HK-2 (cell line): ENCODE results near the gene ARL6.
"Not testable (repeated sequence)": the region's sequence is repeated elsewhere in the genome, so short reads cannot be mapped to it uniquely, and the experiment has no call there.

Source experiments
- DNase-seq: peaks from one replicate; pipeline ENCODE4 v3.0.0-alpha.2; 2018; ENCODE audit not compliant: unreplicated experiment

ARL6 gene

DNA sequence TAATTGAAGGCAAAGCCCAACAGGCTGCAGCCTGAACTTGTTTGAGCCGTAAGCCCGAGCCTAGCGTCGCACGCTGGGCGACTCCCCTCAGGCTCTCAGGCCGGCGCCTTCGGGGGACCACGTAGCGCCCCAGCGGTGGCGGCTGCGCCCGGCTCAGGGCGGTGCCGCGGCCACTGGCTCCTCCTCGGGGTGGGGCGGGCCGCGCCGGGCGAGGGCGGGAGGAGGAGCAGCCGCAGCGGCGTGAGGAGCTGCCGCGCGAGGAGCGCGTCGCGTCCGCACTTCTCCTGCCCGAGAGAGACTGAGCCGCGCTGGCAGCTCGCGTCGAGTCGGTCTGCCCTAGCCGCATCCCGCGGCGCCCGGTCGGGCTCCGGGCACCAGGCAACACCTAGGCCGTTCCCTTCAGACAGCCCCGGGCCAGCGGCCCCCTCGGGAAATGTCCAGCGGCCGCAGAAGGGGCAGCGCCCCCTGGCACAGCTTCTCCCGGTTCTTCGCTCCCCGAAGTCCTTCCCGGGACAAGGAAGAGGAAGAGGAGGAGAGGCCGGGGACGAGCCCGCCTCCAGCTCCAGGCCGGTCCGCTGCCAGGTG is 57.3 kb downstream of the ARL6 start, which contains the start of gene CRYBG3:
TSS of gene CRYBG3 (plus strand) at position 238 of the 585 bp plus-strand sequence. CDS start at position 434, 196 bp downstream.
- peak; percentile 86 for DNase-seq

DNA sequence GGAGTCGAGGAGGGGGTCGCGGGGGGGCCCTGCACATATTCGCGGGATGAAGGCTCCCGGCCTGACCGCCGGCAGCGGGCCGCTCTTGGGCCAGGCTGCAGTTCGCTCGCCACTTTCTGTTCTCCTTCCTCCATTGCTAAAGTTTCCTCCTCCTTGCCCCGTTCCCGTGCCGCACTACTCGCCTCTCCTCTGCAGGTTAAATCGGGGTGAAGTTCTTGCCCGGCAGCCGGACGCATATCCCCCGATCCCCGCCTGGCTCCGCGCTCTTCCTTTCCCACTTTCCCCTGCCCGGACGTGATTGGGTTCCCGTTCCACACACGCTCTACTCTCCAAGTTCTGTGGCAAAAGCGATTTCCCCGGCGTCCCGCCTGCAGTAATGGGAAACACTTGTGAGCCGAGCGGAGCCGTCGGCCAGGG is 57.8 kb downstream of the ARL6 start:
- peak; percentile 58 for DNase-seq

DNA sequence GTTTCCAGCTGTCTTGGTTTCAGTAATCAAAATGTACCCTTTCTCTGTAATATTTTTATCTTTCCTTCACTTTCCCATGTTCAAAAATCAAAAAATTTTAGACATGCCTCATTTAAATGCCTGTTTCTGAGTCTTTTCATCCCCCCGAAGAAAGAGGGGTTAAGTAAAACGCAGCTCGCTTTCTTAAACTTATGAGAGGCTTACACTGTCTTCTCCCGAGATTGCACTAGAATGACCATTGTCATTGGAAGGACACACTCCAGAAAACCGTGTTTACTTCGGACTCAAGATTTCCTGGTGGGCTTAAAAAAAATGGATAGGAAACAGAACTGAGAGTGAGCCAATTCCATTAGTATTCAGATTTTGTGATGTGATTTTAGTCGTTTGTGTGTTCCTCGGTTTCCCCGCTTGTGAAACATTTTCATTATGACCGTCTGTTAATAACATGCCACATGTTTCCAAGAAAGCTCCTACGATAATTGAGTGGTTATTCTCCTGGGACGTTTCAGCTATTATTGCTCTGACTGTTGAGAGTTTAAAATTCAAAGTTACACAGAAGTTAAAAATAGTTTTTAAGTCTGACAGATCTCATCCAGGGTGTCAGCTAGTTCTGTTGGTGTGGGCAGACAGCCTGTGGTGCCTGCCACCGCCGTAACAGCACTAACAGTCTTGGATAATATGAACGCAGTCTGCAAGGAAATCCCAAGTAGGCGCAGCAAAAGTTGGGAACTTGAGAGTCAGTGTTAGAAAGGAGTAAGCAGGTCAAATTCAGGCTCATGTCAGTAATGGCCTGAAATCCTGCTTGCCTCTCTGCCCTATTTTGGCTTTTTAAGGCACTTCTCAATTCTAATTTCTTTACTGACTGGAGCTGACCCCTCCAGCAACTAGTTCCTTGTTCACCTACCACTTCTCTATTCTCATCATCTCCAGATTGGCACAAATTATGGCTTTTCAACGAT is 58.8 kb downstream of the ARL6 start:
- no peak for DNase-seq

DNA sequence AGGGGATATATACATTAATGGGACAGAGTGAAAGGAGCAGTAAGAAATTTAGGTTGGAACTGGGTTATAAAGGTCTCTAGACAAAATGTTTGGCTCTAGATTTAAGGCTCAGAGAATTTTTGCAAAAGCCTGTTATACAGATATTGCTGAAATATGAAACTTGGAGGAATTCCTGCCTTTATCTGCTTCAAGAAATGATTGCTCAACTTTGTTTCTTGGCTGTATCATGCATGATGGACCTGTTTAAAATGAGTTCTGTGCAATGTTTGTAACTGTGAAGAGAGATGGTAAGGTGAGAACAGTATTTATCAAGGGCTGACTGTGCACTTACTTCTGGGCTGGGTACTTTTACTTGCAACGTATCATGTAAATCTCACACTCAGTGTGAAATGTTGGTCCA is 60.5 kb downstream of the ARL6 start:
- no peak for DNase-seq

DNA sequence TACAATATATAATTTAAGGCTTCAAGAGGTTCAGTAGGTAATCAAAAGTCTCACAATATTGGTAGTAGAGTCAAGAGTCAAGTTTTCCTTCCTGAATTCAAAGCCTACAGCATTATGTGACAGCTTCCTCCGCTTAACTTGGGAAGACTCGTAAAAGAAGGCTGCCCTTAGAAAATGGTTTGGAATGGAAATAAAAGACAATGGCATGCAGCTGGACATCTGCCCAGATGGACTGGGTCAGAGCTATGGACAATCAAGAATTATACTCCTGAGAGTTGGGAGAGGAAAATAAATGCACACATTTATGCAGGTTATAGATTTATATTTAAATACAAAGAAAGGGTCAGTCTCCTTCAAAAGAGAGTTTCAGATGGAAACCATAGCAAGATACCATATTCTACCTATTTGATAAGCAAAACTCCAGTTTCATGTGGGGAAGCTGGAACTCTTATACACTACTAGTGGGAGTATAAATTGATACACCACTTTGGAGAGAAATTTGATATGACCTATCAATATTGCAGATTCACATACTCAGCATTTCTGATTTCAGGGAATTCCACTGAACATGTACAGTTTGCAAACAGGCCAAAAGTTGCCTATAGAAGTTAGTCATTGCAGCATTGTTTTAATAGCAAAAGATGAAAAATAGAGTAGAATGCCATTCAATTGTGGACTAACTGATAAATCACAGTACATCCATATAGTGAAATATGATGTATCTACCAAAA is 63.3 kb downstream of the ARL6 start:
- DNase-seq = no peak

DNA sequence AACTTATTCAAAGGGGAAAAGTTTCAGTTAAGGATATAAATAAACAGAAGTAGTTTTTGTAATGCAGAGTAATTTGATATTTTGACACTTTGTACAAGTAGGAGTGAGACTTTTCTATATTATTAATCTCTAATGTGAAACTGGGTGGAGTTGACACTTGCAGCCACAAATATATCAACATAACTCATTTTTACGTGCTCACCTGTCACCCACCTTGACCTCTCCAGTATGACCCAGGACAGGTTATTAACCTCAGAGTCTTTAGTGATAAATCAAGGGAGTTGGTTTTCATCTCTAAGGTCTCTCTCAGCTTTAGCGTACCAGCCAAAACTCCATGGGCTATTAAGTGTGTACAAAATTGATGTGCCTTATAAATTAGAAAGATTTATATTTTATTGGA is 64.6 kb downstream of the ARL6 start:
- no peak for DNase-seq

DNA sequence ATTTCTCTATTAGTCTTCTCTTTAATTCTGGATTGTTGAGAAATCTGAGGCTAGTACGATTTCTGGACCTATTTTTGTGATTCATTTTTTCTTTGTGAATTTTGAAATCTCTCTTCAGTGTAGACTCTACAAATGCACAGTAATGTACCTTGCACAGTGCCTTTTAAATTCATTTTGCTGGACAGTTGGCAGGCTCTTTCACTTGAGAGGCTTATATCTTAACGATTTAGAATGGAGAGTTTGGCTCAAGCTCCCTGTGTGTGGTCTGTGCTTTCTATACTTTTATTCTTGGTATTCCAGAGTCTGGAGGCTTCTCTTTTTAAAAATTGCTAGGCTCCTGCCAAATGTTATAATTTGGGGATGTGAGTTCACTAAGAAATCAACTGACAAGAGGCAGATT is 66.1 kb downstream of the ARL6 start:
- no peak for DNase-seq

DNA sequence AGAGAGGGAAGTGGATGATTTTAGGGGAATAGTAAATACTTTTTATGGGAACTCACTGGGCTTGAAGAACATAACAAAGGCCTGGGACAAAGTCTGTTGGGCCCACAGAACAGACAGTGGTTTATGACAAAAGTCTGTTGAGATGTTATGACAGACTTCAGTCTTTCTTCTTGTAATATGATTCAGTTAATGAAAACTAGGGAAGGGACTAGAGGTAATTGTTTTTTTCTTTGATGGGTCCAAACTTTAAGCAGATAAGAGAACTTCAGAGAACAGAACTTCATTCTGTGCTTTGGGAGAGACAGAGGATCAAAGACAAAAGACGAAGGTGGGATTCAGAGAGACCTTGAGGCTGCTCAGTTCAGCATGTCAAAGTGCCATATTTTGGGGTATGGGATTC is 66.6 kb downstream of the ARL6 start:
- no peak for DNase-seq

DNA sequence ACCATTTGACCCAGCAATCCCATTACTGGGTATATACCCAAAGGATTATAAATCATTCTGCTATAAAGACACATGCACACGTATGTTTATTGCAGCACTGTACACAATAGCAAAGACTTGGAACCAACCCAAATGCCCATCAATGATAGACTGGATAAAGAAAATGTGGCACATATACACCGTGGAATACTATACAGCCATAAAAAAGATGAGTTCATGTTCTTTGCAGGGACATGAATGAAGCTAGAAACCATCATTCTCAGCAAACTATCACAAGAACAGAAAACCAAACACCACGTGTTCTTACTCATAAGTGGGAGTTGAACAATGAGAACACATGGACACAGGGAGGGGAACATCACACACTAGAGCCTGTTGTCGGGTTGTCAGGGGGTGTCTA is 68.6 kb downstream of the ARL6 start:
- not testable (repeated sequence) for DNase-seq

DNA sequence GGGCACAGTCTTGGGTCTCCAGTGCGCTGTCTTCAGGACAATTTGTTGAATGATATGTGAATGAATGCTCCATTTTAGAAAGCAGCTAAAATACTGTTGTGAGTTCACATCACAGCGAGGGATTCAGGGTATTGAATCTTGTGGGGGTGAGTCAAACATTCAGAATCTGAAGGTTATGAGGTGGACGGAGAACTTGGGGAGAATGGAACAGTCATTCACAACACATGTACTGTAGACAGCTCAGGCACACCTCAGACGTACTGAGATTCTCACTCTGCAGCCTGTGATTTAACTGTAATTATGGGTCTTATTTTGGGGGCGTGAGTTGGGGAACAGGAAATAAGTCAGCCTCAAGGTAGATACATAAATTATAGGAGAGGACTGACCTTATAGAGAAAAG is 71.2 kb downstream of the ARL6 start:
- DNase-seq = no peak

DNA sequence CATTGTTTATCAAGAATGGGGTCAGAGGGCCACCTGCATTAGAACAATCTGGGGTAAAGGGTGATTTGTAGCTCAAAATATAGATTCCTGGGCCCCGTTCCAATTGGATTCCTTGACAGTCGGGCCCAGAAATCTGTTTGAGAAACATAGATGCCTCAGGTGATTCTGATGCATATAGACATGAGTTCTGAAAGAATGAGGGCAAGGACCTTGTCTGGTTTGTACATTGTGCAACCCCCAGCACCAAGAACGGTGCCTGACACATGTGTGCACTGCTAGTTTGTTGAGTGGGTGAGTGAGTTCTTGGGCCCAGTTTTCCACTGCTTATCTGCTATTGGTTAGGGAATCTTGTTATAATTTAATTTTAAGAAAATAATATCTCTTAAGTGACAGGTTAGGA is 73.8 kb downstream of the ARL6 start:
- DNase-seq = no peak

DNA sequence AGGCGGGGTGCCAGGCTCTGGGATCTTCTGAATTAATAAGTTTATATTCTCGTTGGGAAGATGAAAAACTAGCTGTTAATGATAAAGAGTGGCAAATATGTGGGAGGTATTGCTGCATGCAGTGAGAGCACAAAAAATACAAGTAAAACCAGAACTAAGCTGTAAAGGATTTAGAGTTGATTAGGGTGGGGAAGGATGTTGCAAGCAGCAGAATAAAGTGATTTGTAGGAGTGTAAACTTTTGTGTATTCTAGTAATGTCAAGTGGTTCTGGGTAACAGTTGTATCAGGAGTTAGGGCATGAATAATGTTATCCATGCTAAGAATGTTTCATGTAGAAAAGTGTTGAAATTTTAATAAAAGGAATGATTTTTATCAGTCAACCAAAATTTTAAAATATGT is 75.4 kb downstream of the ARL6 start:
- no peak for DNase-seq

DNA sequence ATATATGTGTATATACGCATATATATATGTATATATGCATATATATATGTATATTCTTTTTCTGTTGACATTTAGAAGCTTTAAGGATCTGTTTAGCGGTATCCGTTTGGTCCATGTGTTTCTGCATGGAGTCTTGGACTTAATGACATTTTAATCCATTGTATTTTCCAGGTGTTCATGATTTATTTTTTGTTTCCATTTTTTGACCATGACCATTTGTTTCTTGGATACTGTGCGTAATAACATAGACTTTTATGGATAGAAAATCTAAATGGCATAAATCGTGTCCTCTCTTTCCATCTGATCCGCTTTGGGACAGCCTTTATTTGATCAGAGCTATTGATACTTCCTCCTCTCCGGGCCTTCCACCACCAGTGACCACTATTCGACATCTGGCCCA is 76.7 kb downstream of the ARL6 start:
- DNase-seq = no peak

DNA sequence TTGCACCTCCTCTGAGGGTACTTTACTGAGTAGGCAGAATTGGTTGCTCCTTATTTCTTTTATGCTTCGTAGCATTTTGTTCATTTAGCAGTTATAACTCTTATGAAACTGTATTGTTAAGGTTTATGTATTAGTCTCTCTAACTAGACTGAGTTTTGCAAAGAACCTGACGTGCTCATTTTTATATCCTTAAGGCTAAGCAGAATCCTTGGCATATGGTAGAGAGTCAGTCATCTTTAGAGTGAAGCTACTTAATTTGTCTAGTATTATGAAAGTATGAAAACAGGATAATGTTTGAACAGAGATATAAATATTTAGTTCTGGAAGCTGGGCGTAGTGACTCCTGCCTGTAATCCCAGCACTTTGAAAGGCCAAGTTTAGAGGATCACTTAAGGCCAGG is 77.4 kb downstream of the ARL6 start:
- no peak for DNase-seq

DNA sequence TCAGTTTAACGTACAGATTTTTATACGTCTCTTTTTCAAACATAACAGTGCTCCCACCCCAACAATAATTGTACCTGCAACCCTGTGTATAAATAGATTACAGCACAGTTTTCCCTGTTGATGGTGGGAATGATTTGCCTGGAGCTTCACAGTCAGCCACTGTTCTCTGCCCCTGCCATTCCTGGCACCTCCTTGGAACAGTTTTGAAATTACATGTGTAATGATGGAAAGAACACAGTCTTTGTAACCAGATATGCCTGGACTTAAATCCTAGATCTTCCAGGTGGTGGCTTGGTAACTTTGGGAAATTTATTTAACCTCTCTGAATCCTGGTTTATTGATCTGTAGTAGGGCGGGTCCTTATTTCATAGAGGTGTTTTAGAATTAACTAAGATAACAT is 84.2 kb downstream of the ARL6 start:
- DNase-seq = no peak
